ENCODE measurements around the gene ALPL. TPM values are rescaled to one million over a fixed set of nuclear protein-coding genes. Genes with fewer than 3 reads are reported as not detected.
A peak's percentile ranks its signal among the peaks of the same experiment; 100 is the strongest.

Gene ALPL
- total RNA-seq, 1 experiment from 2014 or later: 0.73 TPM

DNA sequence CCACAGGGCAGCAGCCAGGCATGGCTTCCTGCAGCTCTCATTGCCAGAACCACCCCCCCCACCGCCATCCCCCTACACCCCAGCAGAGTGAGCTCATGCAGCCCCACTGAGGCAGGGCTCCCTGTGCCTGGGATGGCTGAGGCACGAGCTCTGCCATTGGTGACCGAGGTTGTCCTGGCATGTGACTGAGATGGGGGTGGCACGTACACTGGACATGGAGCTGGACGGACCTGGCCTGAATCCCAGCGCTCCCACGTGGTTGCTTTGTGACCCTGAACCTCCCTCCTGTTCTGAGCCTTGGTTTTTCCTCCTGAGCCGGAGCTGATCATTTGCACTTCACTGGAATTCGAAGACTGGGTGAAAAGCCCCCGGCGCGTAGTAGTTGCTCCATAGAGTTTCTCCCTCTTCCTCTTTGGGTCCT, 28.3 kb downstream of the ALPL start:
- intact Hi-C loops (cut with micrococcal nuclease): no loop called here
- H3K4me2 ChIP-seq (ENCODE audit: low read length): no peak overlapping the region
- H3F3A ChIP-seq (ENCODE audit: low read length, unreplicated experiment): no peaks in the 10 kb centered on the region
- no peak overlapping the region for H3K27ac ChIP-seq (ENCODE audit: low read length)
- H3K27me3 ChIP-seq (ENCODE audit: low read length): no peaks in the 10 kb centered on the region
- no peak overlapping the region for H3K9ac ChIP-seq (ENCODE audit: low read length)
- ATAC-seq: no peak
- no peak overlapping the region for H3K4me3 ChIP-seq (ENCODE audit: low read length)
- H4K20me1 ChIP-seq (ENCODE audit: low read length): no peaks in the 10 kb centered on the region
- no peak overlapping the region for H2AFZ ChIP-seq (ENCODE audit: low read length)
- H3K4me1 ChIP-seq (ENCODE audit: insufficient read depth, low read length): no peaks in the 10 kb centered on the region
- no TSS peak for BruUV-seq (replicated peaks)
- TF ChIP-seq EZH2phosphoT487 (IDR thresholded peaks at IDR 0.05; ENCODE audit: borderline replicate concordance, low read length) (no peak), EZH2 (IDR thresholded peaks at IDR 0.05; ENCODE audit: low read length, unreplicated experiment) (no peak)
- TF ChIP-seq, protein P1, sequence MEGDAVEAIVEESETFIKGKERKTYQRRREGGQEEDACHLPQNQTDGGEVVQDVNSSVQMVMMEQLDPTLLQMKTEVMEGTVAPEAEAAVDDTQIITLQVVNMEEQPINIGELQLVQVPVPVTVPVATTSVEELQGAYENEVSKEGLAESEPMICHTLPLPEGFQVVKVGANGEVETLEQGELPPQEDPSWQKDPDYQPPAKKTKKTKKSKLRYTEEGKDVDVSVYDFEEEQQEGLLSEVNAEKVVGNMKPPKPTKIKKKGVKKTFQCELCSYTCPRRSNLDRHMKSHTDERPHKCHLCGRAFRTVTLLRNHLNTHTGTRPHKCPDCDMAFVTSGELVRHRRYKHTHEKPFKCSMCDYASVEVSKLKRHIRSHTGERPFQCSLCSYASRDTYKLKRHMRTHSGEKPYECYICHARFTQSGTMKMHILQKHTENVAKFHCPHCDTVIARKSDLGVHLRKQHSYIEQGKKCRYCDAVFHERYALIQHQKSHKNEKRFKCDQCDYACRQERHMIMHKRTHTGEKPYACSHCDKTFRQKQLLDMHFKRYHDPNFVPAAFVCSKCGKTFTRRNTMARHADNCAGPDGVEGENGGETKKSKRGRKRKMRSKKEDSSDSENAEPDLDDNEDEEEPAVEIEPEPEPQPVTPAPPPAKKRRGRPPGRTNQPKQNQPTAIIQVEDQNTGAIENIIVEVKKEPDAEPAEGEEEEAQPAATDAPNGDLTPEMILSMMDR (conservative IDR thresholded peaks at IDR 0.05; ENCODE audit: low read depth, low read length): no peak
- no peaks in the 10 kb centered on the region for H3K36me3 ChIP-seq (ENCODE audit: low read depth, low read length)
- no peaks in the 10 kb centered on the region for H3K9me2 ChIP-seq (replicated peaks; ENCODE audit: low read length)
- H3K79me2 ChIP-seq (ENCODE audit: low read length): no peaks in the 10 kb centered on the region
- ChIA-PET CTCF (interaction anchor here (0.6 kb wide), 1 partner anchor 29 kb away, joined by 8 read pairs; no protein-coding TSS in a partner anchor), POLR2A (ENCODE audit: unreplicated experiment) (no interaction called here)
- DNase-seq: no peak
- H3K9me3 ChIP-seq (ENCODE audit: low read length): no peaks in the 10 kb centered on the region

DNA sequence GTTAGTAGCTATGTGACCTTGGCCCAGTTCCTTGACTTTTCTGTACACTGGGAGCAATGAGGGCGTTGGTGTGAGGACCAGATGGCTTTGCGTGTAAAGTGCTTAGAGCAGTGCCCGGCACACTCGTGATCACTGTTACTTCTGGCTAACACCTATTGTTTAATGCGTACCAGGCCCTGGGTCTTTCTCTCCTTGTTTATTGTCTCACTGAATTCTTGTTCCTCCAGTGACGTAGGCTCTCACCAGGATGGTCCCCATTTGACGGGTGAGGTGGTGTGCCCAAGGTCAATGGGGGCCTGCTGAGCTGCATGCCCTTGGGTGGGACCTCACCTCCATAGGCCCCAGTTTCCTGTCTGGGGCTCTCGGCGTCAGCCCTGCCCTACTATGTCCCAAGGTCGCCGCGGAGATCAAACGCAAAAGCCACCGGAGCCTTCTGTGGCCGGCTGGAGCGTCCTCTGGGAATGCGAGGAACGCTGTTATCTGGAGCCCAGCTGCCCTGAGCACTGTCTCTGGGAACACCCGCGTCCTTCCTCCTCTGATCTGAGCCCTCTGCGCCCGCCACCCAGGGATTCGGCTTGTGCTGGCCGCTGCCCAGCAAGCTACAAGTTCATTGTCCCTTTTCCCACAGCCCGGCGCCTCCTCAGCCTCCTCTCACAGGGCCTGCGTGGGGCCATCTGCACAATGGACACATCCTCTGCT, 28.9 kb downstream of the ALPL start:
- ChIA-PET POLR2A (ENCODE audit: unreplicated experiment) (no interaction called here), CTCF (interaction anchor here (0.6 kb wide), 2 partner anchors 29 to 859 kb away, joined by 6 to 8 read pairs; no protein-coding TSS in a partner anchor)
- H3K4me2 ChIP-seq (ENCODE audit: low read length): no peak overlapping the region
- no peaks in the 10 kb centered on the region for H3K9me3 ChIP-seq (ENCODE audit: low read length)
- no peaks in the 10 kb centered on the region for H3K36me3 ChIP-seq (ENCODE audit: low read depth, low read length)
- no peaks in the 10 kb centered on the region for H3K79me2 ChIP-seq (ENCODE audit: low read length)
- no peaks in the 10 kb centered on the region for H3K4me1 ChIP-seq (ENCODE audit: insufficient read depth, low read length)
- ATAC-seq (no peak), DNase-seq (no peak)
- H2AFZ ChIP-seq (ENCODE audit: low read length): no peak overlapping the region
- no peaks in the 10 kb centered on the region for H3K9me2 ChIP-seq (replicated peaks; ENCODE audit: low read length)
- H3K27me3 ChIP-seq (ENCODE audit: low read length): no peaks in the 10 kb centered on the region
- H3K4me3 ChIP-seq (ENCODE audit: low read length): no peak overlapping the region
- no peaks in the 10 kb centered on the region for H3F3A ChIP-seq (ENCODE audit: low read length, unreplicated experiment)
- no peaks in the 10 kb centered on the region for H4K20me1 ChIP-seq (ENCODE audit: low read length)
- intact Hi-C loops (cut with micrococcal nuclease): no loop called here
- no peak for TF ChIP-seq EZH2 (IDR thresholded peaks at IDR 0.05; ENCODE audit: low read length, unreplicated experiment)
- no peak for TF ChIP-seq EZH2phosphoT487 (IDR thresholded peaks at IDR 0.05; ENCODE audit: borderline replicate concordance, low read length)
- TF ChIP-seq, protein P1 (conservative IDR thresholded peaks at IDR 0.05; ENCODE audit: low read depth, low read length): no peak
- H3K9ac ChIP-seq (ENCODE audit: low read length): no peak overlapping the region
- H3K27ac ChIP-seq (ENCODE audit: low read length): no peak overlapping the region
- BruUV-seq (replicated peaks): no TSS peak

DNA sequence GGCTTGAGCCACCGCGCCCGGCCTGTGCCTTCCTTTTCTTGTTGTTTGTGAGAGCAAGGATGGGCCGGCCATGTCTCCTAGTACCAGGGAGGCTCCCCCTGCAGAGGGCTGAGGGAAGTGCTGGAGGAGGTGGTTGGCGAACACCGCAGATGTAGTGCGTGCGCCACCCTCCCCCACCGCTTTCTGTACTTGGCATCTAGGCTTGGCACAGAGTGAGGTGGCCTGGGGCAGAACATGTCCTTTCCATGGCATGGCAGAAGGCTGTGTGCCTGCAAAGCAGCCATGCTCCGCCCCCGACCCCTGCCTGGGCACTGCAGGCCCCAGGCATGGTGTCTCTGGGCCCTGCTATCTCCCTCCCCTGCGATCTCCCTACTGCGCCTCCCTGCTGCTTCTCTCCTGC, 30.7 kb downstream of the ALPL start:
- POLR2A ChIA-PET (ENCODE audit: unreplicated experiment): no interaction called here

More for the DNA sequence above, 30.7 kb downstream of the ALPL start:
- peak; percentile 89 for ATAC-seq
- intact Hi-C loops (cut with micrococcal nuclease): no loop called here
- Histone ChIP-seq H4K20me1 (ENCODE audit: low read length) (no peaks in the 10 kb centered on the region), H3K36me3 (ENCODE audit: low read depth, low read length) (no peaks in the 10 kb centered on the region), H3K4me1 (ENCODE audit: insufficient read depth, low read length) (no peaks in the 10 kb centered on the region), H3K4me2 (ENCODE audit: low read length) (no peak overlapping the region), H3K4me3 (ENCODE audit: low read length) (no peak overlapping the region), H3K27me3 (ENCODE audit: low read length) (no peaks in the 10 kb centered on the region), H2AFZ (ENCODE audit: low read length) (no peak overlapping the region), H3K79me2 (ENCODE audit: low read length) (no peaks in the 10 kb centered on the region), H3K9me3 (ENCODE audit: low read length) (no peaks in the 10 kb centered on the region), H3K9me2 (replicated peaks; ENCODE audit: low read length) (no peaks in the 10 kb centered on the region), H3K9ac (ENCODE audit: low read length) (no peak overlapping the region), H3K27ac (ENCODE audit: low read length) (no peak overlapping the region), H3F3A (ENCODE audit: low read length, unreplicated experiment) (no peaks in the 10 kb centered on the region)
- CTCF ChIA-PET: no interaction called here
- no TSS peak for BruUV-seq (replicated peaks)
- TF ChIP-seq EZH2phosphoT487 (IDR thresholded peaks at IDR 0.05; ENCODE audit: borderline replicate concordance, low read length) (no peak), EZH2 (IDR thresholded peaks at IDR 0.05; ENCODE audit: low read length, unreplicated experiment) (no peak)
- TF ChIP-seq, protein P1 (conservative IDR thresholded peaks at IDR 0.05; ENCODE audit: low read depth, low read length): peak; percentile 55
- DNase-seq: peak; percentile 57

Data from PC-3 (cell line).